Measurements from ENCODE around the gene AHR.
"Not testable (repeated sequence)": the region's sequence is repeated elsewhere in the genome, so short reads cannot be mapped to it uniquely, and the experiment has no call there.

AHR gene

GRCh38 chr7:17342756-17343155 is 44.3 kb downstream of the AHR start:
- no peak for DNase-seq

- no peak for DNase-seq
Measured at GRCh38 chr7:17347401-17347800, 48.9 kb downstream of the AHR start.

GRCh38 chr7:17348932-17349331 is 50.5 kb downstream of the AHR start:
- not testable (repeated sequence) for DNase-seq

GRCh38 chr7:17350321-17350720 is 51.9 kb downstream of the AHR start:
- DNase-seq = not testable (repeated sequence)

- not testable (repeated sequence) for DNase-seq
Measured at GRCh38 chr7:17353650-17354419, 55.4 kb downstream of the AHR start.

GRCh38 chr7:17354473-17354872 is 56.0 kb downstream of the AHR start:
- DNase-seq = no peak

- no peak for DNase-seq
Measured at GRCh38 chr7:17355050-17355449, 56.6 kb downstream of the AHR start.

- no peak for DNase-seq
Measured at GRCh38 chr7:17357952-17358351, 59.5 kb downstream of the AHR start.

- DNase-seq = no peak
Measured at GRCh38 chr7:17359610-17360009, 61.2 kb downstream of the AHR start.

GRCh38 chr7:17362439-17363105 is 64.1 kb downstream of the AHR start:
- DNase-seq = no peak

- DNase-seq = no peak
Measured at GRCh38 chr7:17364671-17365070, 66.2 kb downstream of the AHR start.

- DNase-seq = no peak
Measured at GRCh38 chr7:17365775-17366174, 67.3 kb downstream of the AHR start.

- no peak for DNase-seq
Measured at GRCh38 chr7:17367502-17367901, 69.0 kb downstream of the AHR start.

GRCh38 chr7:17368856-17369524 is 70.5 kb downstream of the AHR start:
- no peak for DNase-seq

- DNase-seq = no peak
Measured at GRCh38 chr7:17369691-17370426, 71.4 kb downstream of the AHR start.

- DNase-seq = no peak
Measured at GRCh38 chr7:17370901-17371585, 72.6 kb downstream of the AHR start.

GRCh38 chr7:17371671-17372524 is 73.4 kb downstream of the AHR start:
- DNase-seq = no peak

GRCh38 chr7:17374157-17374556 is 75.7 kb downstream of the AHR start:
- no peak for DNase-seq

GRCh38 chr7:17374654-17375053 is 76.2 kb downstream of the AHR start:
- DNase-seq = no peak

- no peak for DNase-seq
Measured at GRCh38 chr7:17376595-17376994, 78.1 kb downstream of the AHR start.

All from DMS79 treated with DMSO at 0.1 percent for 48 hours (cell line).